HG02943 (cell line): Measurements from ENCODE around the gene SIL1.
"Not testable (repeated sequence)": the region's sequence is repeated elsewhere in the genome, so short reads cannot be mapped to it uniquely, and the experiment has no call there.

Experiments
- ATAC-seq: cut with Tn5 transposase; IDR thresholded peaks from one replicate; pipeline ENCODE4 v1.9.1; 2021; ENCODE audit warnings: mild to moderate bottlenecking, low read depth, moderate library complexity; ENCODE audit not compliant: unreplicated experiment

SIL1 gene

DNA sequence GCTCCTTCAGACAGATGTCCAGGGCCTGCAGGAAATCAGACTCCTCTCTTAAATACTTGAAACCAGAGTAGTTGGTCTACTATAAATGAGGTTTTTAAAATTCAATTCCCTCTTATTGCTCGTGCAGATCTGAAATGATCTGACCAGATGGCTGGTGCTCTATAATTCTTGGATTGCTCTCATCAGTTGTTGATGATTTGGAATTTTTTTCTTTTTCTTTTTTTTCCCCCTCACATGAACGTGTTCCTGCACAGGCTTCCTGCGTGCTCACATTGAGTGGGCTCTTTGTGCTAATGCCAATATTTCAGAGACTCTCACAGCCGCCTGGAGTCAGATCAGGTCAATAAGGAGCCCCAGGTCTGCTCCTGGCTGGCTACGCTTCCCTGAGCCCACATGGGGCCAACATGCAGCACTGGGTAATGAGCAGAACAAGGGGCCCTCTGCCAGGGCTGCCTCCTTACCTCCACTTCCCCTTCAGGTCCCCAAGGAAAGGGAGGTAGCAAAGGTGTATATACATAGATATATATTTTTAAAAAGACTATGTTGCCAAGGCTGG is 82.0 kb downstream of the SIL1 start:
- ATAC-seq: no peak

DNA sequence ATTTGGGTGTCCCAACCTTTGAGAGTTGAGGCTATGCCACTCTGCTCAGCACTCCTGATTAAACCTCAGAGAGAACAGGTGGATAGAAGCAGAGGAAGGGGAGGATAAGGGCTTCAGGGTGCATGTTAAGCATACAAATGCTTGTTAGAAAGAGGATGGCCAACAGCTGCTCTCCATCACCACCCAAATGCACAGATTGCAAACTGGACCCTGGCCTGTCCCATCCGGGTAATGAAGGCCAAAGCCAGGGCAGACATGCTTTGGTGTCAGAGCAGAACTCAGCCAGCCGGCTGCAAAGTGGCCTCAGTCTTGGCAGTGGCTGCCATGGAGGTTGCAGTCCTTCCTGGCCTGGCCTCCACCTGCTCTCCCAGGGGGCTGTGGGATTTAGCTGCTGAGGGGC is 84.3 kb downstream of the SIL1 start:
- ATAC-seq: no peak

GRCh38 chr5:139112362-139112761 is 85.8 kb downstream of the SIL1 start:
- ATAC-seq: not testable (repeated sequence)

DNA sequence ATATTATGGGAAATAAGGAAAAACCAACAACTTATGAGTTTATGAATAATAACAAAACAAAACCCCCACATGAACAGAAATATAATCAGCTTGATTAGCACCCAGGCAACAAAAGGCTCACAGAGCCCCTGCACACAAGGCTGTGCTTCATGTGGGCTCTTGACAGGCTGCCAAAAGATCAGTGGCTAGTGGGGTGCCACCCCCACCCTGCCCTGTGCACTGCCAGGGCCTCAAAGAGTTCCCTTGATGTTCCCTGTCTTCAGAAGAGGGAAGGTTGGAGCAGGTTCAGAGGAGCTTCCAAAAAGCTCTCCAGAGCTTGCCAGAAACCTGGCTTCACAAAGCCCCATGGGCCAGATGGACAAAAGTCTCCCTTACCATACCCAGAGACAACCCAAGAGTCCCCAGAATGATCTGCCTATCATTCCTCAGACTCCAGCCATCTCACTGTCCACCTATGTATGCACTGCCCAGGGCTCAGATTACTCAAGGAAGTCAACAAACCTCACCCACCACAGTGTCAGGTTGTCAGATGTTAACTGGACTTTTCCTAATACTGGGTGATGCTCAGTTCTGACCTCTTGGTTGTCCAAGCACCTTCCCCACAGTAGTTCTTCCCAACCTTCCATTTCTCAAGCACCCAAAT is 87.5 kb downstream of the SIL1 start:
- no peak for ATAC-seq

DNA sequence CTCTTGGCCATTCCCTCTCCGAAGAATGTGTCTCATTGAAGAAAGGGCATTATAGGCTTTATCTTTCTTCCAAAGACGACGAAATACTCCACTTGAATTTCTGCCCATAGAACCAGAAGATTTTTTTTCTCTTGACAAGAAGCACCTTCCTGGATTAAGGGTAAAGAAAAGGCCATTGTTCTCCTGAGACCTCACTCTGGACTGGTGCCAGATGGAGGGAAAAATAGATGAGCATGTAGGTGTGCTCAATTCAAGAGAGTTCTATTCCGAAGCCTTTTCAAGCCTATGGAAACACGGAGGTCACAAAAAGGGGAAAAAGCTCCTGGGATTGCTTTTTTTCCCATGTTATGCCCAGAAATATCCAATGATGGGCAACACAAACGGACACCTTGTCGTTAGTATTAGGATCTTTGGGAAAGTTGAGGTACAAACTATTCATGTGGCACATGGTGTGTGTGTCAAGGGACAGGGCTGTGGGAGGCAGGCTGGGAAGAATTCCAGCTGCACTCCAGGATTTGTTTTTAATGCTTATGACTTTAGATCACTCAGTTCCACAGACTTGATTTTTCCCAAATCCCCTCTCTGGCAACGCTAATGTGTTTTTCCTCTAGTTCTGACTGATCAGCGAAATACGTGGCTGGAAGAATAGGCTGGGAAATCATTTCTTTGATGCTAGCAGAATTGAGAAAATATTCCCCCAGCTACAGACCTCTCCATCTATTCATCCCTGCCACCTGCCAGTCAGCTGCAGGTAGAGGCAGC is 89.9 kb downstream of the SIL1 start:
- no peak for ATAC-seq

DNA sequence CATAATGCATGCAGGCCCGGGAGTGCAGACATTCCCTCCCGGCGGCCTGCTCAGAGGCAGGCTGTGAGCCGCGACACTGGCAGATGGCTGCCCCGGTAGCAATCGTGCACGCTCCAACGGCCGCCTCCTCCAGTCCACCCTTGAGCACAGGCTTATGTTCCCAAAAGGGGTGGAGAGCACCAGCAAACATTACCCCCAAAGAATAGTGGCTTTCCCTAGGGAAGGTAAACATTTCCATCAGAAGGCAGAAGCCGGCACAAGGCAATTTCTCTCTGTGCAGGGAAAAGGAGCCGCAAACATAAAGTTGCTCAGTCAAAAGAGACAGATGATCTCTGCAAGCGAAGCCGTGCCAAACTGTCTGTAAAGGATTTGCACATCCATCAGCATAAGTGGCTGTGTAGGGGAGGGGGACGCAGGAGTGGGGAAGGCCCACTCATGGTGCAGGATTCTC is 92.5 kb downstream of the SIL1 start:
- ATAC-seq: no peak

DNA sequence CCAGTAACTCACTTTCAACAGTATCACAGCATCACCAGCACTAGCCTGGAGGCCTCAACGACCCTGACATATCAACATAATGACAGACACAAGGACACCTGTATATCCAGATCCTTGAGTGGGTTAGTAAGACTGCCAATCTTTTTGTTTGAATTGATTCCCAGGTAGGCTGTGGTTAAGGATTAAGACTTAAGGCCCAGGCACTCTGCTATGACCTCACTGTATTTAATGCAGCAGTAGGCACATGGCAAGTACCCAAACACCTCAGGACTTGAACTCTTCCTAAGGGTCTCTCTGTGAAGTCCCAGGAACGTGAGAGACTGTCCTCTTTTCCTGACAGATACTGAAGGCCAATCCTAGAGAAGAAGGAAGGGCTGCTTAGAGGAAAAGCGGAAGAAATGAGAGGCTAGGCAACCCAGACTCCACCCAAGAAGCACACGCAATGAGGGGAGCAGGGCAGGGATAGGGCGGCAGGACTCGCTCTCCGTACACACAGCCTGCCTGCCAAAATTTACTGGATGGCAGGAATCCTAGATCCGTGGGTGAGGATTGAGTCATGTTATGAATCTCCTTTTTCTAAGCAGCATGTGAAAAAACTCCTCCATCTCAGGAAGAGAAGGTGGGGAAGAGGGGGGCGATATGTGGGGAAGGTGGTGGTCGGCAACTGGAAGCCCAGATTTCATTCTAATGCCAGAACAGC is 93.4 kb downstream of the SIL1 start:
- ATAC-seq: no peak

- ATAC-seq: no peak
Measured at GRCh38 chr5:139103762-139104161, 94.4 kb downstream of the SIL1 start.

DNA sequence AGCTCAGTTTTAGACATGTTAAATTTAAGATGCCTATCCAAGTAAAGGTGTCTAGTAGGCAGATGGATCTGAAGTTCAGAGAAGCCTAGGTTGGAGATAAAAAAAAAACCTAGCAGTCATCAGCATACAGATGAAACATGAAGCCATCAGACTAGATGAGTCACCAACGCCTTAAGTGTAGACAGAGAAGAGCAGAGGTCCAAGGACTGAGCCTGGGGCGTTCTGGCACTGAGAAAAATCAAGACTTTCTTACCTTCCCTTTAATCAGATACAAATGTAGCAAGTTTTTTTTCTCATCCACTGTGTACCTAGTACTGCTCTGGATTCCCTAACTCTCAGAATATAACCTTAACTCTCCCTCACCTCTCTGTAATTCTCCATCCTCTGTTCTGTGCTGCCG is 97.3 kb downstream of the SIL1 start:
- no peak for ATAC-seq

DNA sequence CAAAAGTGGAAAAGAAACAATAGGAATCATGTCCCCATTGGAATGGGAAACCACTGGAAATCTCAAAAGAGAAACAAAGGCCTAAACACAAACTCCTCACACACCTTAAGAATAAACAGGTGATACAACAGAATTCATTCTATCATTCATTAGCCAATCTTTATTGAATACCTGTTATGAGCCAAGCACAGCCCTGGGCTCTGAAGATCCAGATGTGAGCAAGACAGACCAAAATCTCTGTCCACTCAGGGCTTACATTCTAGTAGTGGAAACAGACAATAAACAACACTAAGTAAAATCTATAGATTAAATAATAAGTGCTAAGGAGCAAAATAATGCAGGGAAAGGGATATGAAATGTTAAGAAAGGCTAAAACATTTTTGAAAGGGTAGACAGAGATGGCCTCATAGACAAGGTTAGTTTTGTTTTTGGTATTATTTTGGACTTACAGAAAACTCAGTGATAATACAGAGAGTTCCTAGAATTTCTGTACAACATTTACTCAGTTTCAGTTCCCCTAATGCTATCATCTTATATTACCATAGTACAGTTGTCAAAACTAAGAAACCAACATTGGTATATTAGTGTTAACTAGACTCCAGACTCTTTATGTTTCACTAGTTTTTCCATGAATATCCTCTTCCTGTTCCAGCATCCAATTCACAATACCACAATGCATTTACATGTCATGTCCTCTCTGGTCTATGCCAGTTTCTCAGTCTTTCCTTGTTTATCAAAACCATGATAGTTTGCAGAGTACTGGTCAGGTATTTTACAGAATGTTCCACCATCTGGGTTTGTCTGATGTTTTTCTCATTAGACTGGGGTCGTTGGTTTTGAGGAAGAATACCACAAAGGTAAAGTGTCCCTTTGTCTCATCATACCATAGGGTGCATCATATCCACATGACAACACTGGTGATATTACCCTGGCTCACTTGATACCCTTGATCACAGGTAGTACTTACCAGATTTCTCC is 103.7 kb downstream of the SIL1 start:
- peak; percentile 80 for ATAC-seq

DNA sequence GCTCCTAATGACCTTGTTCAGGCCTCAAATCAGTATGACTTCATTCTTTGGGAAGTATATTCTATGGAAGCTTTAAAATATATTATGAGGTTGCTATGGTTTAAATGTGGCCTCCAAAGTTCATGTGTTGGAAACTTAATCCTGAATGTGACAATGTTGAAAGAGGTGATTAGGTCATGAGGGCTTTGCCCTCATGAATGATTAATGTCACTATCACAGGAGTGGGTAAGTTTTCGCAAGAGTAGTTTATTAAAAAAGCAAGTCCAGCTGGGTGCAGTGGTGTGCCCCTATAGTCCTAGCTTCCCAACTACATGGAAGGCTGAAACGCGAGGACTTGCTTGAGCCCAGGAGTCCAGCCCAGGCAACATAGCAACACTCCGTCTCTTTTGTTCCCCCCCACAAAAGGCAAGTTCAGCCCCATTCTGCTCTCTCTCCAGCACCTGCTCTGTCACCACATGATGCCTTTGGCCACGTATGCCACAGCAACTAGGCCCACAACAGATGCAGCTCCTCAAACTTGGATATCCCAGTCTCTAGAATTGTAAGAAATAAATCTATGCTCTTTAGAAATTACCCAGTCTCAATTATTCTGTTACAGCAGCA is 105.3 kb downstream of the SIL1 start:
- ATAC-seq: no peak

DNA sequence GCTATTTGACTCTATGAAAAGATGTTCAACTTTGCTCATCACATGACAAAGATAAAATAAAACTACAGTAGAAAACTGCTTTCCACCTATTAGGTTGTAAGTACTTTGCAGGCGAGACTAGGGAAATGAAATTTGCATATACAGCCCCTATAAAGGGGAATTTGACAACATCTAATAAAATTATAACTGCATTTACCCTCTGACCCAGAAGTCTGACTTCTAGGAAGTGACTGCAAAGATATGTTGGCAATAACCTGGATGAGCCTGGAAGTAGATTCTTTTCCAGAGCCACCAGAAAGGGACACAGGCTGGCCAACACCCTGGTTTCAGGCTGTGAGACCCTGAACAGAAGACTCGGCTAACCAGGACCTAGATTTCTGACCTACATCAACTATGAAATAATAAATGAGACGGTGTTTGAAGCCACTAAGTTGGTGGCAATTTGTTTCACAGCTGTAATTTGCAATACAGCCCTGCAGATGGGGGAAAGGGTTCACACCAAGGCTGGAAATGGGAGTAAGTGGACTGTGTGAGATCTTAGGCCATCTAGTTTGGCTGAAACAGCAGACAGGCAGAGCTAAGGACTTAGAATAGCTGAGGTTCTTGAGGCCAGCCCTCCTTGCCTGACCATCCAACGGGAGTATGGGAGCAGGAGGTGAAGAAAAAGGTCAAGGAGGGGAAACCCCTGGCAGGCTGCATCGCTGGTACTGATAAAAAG is 106.6 kb downstream of the SIL1 start:
- ATAC-seq: no peak

GRCh38 chr5:139090581-139090980 is 107.6 kb downstream of the SIL1 start:
- no peak for ATAC-seq

DNA sequence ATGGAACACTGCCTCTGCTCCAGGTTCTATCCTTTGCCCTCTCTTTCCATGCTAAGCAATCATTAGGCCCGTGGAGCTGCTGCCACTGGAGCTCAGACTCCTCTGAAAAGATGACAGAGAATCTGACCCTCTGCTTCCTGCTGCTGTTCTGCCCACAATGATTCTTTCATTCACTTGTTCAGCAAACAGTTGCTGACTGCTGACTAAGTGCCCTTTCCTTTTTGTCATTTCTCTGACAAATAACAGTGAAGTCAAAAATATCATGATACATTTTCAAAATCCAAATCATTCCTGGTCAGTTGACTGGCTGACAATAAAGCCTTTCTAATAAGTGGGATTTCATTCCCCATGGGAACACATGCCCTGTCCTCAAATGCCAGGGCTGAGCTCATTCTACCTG is 110.1 kb downstream of the SIL1 start:
- ATAC-seq: no peak

- ATAC-seq: no peak
Measured at GRCh38 chr5:139082813-139083498, 115.2 kb downstream of the SIL1 start.

DNA sequence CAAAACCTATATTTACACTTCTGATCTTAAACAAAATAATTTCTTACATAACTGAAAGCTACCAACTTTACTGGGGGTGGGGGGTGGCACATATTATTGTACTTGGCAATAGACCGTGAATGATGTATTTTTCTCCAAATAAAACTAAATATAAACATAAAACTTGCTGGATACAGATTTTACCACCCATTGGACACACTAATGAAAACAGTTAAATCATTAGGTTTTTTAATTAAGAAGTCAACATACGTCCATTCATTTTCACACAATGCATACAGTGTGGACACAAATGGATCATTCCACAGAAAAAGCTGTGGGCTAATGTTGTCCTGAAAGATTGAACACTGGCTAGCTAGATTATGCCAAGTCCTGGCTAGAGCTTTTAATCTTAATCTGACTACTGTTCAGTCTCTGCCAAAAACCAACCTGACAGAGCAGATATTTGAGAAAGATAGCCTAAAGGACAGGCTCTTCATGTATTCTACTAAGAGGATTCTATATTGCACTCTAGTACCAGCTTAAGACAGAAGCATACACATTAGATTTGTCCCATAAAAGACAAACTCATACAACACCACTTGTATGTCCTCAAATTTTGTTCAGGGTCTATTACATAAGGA is 118.1 kb downstream of the SIL1 start:
- ATAC-seq: no peak

DNA sequence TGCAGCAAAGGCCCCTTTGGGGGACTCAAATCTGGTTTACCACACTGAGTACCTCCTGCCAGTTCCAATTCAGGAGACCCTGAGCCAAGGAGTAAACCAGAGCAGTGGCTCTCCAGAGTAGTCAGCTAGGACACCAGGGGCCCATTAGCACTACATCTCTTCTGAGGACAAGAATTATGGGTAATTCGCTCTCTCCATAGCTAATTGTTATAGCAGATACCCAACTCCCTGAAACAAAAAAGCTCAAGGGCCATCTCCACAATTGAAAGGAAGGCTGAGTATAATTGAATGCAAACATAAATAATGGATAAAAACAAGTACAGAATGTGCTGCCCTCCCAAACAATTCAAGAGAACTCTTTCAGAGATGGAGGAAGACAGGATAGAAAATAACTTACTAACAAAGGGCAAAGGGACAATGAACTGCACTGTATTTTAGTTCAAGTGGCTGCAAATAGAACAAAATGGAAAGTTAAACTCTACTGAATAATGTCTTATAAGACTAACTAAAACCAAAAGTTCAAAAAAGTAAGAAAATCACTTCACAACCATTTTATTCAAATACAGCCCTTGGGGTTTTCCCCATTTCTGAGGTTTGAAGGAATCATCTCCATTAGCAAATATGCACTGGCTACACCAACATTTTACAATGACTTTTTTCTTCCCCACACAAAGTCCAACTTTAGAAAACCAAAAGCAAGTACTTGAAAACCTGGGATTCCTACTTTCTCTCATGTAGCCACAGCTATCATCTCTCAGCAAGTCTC is 118.8 kb downstream of the SIL1 start:
- ATAC-seq: no peak
